Hepatocyte (in vitro differentiated cells): Measurements from ENCODE around the gene SLC27A4.

Source experiments
- EZH2 ChIP-seq: fragments of 200-600 bp; sonication (generic); IDR thresholded peaks from 2 replicates; pipeline ENCODE4 v1.6.1; 2016; ENCODE audit warnings: antibody characterized with exemption, mild to moderate bottlenecking, borderline replicate concordance
- EZH2phosphoT487 ChIP-seq: fragments of 200-600 bp; sonication (generic); IDR thresholded peaks from one replicate; pipeline ENCODE4 v1.6.1; 2018; ENCODE audit warnings: antibody characterized with exemption, mild to moderate bottlenecking, low read depth, moderate library complexity; ENCODE audit not compliant: unreplicated experiment, severe bottlenecking
- TF ChIP-seq, protein P1 (sequence below): fragments of 200-600 bp; sonication (generic); IDR thresholded peaks from 2 replicates; pipeline ENCODE4 v1.5.1; 2016; ENCODE audit warnings: antibody characterized with exemption, mild to moderate bottlenecking; ENCODE audit not compliant: poor library complexity

DNA sequence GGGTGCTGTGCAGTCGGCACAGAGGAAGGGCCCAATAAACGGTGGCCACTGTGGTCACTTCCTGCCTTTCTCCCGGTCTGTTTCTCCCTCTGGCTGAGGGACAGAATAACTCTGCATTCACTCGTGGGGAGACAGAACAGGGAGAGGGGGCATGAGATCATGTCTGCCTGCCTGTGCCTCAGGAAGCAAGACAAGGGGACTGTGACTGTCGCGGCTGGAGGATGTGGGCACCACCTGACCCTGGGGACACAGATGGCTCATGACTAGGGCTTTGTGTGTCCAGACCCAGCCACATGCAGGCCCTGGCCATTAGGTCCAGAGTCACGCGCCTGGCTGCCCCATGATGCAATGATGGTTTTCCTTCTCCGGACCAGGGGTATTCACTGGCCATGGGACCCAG lies 23.9 kb upstream of the SLC27A4 start:
- TF ChIP-seq, protein P1, sequence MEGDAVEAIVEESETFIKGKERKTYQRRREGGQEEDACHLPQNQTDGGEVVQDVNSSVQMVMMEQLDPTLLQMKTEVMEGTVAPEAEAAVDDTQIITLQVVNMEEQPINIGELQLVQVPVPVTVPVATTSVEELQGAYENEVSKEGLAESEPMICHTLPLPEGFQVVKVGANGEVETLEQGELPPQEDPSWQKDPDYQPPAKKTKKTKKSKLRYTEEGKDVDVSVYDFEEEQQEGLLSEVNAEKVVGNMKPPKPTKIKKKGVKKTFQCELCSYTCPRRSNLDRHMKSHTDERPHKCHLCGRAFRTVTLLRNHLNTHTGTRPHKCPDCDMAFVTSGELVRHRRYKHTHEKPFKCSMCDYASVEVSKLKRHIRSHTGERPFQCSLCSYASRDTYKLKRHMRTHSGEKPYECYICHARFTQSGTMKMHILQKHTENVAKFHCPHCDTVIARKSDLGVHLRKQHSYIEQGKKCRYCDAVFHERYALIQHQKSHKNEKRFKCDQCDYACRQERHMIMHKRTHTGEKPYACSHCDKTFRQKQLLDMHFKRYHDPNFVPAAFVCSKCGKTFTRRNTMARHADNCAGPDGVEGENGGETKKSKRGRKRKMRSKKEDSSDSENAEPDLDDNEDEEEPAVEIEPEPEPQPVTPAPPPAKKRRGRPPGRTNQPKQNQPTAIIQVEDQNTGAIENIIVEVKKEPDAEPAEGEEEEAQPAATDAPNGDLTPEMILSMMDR = no peak
- TF ChIP-seq EZH2 (no peak), EZH2phosphoT487 (no peak)
